Endothelial cell of umbilical vein (primary cell): Measurements from ENCODE around the gene WARS2. TPM values are rescaled to one million over a fixed set of nuclear protein-coding genes. Genes with fewer than 3 reads are reported as not detected.

Source experiments
- BruUV-seq: library from RNA; stranded (reverse); fragments of 400-500 nt; replicated peaks from 2 replicates; lab custom pipeline; 2021; lab: Mats Ljungman, UMichigan
- CTCF ChIA-PET: fragments of 300-600, 350-600 bp; sonication (Branson Sonifier 250); formaldehyde crosslinking; loops from one replicate; lab custom pipeline; 2021; ENCODE audit warnings: antibody characterized with exemption, inconsistent platforms; lab: Charles Lee
- POLR2A ChIA-PET: fragments of 300-600, 350-600 bp; sonication (Branson Sonifier 250); formaldehyde crosslinking; loops from one replicate; lab custom pipeline; 2021; ENCODE audit warnings: antibody characterized with exemption, inconsistent platforms; lab: Charles Lee
- DNase-seq: peaks from one replicate; pipeline ENCODE4 v3.0.0-alpha.2; 2011; ENCODE audit warnings: low read depth, low spot score
- FAIRE-seq: peaks from 2 replicates; lab custom pipeline; 2011; peaks lifted over from hg19 to GRCh38; lab: Jason Lieb, UNC
- H2AFZ ChIP-seq: 2 replicates; pipeline ENCODE4 v1.6.0; 2012; ENCODE audit warnings: low read depth, low read length, control low read depth, inconsistent platforms
- H3K27ac ChIP-seq: 2 replicates; pipeline ENCODE4 v1.5.1; 2011; ENCODE audit warnings: low read depth, mild to moderate bottlenecking, control low read depth, low read length, moderate library complexity; ENCODE audit not compliant: insufficient read depth
- H3K27me3 ChIP-seq, 2 experiments: 2 replicates each; pipeline versions ENCODE4 v1.6.0 to v1.6.1; 2011; ENCODE audit warnings: low read length in 2 of 2, mixed read lengths in 1 of 2; ENCODE audit not compliant: control insufficient read depth in 2 of 2, insufficient read depth in 2 of 2
- H3K36me3 ChIP-seq, 2 experiments: 2 replicates in 1 of 2; 3 replicates in 1 of 2; pipeline ENCODE4 v1.5.1; 2011; ENCODE audit warnings: low read length in 2 of 2, mild to moderate bottlenecking in 1 of 2, moderate library complexity in 1 of 2; ENCODE audit not compliant: control insufficient read depth in 2 of 2, insufficient read depth in 2 of 2; ENCODE audit errors: extremely low read depth in 1 of 2
- H3K4me1 ChIP-seq: 3 replicates; pipeline ENCODE4 v1.5.1; 2011; ENCODE audit warnings: mild to moderate bottlenecking, low read length; ENCODE audit not compliant: control insufficient read depth, insufficient read depth; ENCODE audit errors: extremely low read depth
- H3K4me2 ChIP-seq: 2 replicates; pipeline ENCODE4 v1.6.1; 2011; ENCODE audit warnings: low read length, control low read depth, mixed read lengths; ENCODE audit not compliant: insufficient read depth
- H3K4me3 ChIP-seq, 3 experiments: fragments of 200-600 bp in 1 of 3; sonication (generic), shearing (Covaris generic) in 1 of 3; replicated peaks in 1 of 3; 2 replicates each; pipeline ENCODE4 v1.5.1; 2011 to 2016; ENCODE audit warnings: control low read depth in 3 of 3, low read length in 3 of 3, mild to moderate bottlenecking in 2 of 3, inconsistent platforms in 1 of 3, low read depth in 1 of 3, moderate library complexity in 1 of 3; ENCODE audit not compliant: insufficient read depth in 1 of 3
- H3K79me2 ChIP-seq: 2 replicates; pipeline ENCODE4 v1.6.0; 2012; ENCODE audit warnings: low read length, inconsistent platforms; ENCODE audit not compliant: control insufficient read depth, insufficient read depth
- H3K9ac ChIP-seq: replicated peaks from 2 replicates; pipeline ENCODE3; 2011; ENCODE audit warnings: low read length, control low read depth; ENCODE audit not compliant: insufficient read depth; ENCODE audit errors: extremely low read depth
- H3K9me1 ChIP-seq: replicated peaks from 3 replicates; pipeline ENCODE4 v1.6.0; 2011; ENCODE audit warnings: mild to moderate bottlenecking, low read length; ENCODE audit not compliant: control insufficient read depth, insufficient read depth; ENCODE audit errors: extremely low read depth
- H3K9me3 ChIP-seq: replicated peaks from 2 replicates; pipeline ENCODE4 v1.5.1; 2012; ENCODE audit warnings: low read length, inconsistent platforms; ENCODE audit not compliant: control insufficient read depth, insufficient read depth
- H4K20me1 ChIP-seq: replicated peaks from 2 replicates; pipeline ENCODE3; 2011; ENCODE audit warnings: mild to moderate bottlenecking, low read length; ENCODE audit not compliant: control insufficient read depth, insufficient read depth; ENCODE audit errors: extremely low read depth
- CTCF ChIP-seq, 2 donors: IDR thresholded peaks; 1 replicate in 1 of 2; 2 replicates in 1 of 2; pipeline ENCODE4 v1.5.1; 2011; ENCODE audit warnings: low read length in 2 of 2, mild to moderate bottlenecking in 2 of 2, moderate library complexity in 2 of 2, control low read depth in 1 of 2, inconsistent platforms in 1 of 2, low read depth in 1 of 2; ENCODE audit not compliant: insufficient read depth in 1 of 2; ENCODE audit errors: extremely low read depth in 1 of 2
- EZH2 ChIP-seq: IDR thresholded peaks from 2 replicates; pipeline ENCODE4 v1.6.1; 2012; ENCODE audit warnings: borderline replicate concordance, low read depth, mild to moderate bottlenecking, moderate library complexity, low read length, inconsistent platforms; ENCODE audit not compliant: severe bottlenecking
- FOS ChIP-seq: IDR thresholded peaks from 2 replicates; pipeline ENCODE4 v1.6.1; 2011; ENCODE audit warnings: mild to moderate bottlenecking, low read length, moderate library complexity, borderline replicate concordance; ENCODE audit not compliant: insufficient read depth
- GATA2 ChIP-seq: IDR thresholded peaks from 2 replicates; pipeline ENCODE4 v1.7.0; 2011; ENCODE audit warnings: low read depth, mild to moderate bottlenecking, moderate library complexity, mixed read lengths, low read length; ENCODE audit not compliant: insufficient read length, insufficient read depth
- JUN ChIP-seq: IDR thresholded peaks from 2 replicates; pipeline ENCODE4 v1.6.1; 2011; ENCODE audit warnings: borderline replicate concordance, low read depth; ENCODE audit not compliant: insufficient read length, insufficient read depth
- MAX ChIP-seq: IDR thresholded peaks from 2 replicates; pipeline ENCODE4 v1.6.1; 2011; ENCODE audit not compliant: insufficient read depth, insufficient read length
- MYC ChIP-seq: IDR thresholded peaks from one replicate; pipeline ENCODE4 v1.6.1; 2011; ENCODE audit warnings: mild to moderate bottlenecking, low read depth, low read length
- POLR2A ChIP-seq: IDR thresholded peaks from 2 replicates; pipeline ENCODE4 v1.6.1; 2012; ENCODE audit warnings: low read depth, mild to moderate bottlenecking, control low read depth, low read length
- POLR2AphosphoS5 ChIP-seq: IDR thresholded peaks from 2 replicates; pipeline ENCODE4 v1.6.1; 2012; ENCODE audit warnings: low read depth, mild to moderate bottlenecking, control low read depth, low read length, moderate library complexity; ENCODE audit not compliant: insufficient read depth
- dilution Hi-C: fragments of 300-500 bp; cut with MboI; formaldehyde crosslinking; loops from one replicate; pipeline ENCODE4 v1.15.0; 2019; ENCODE audit warnings: low sequenced_read_pairs; ENCODE audit not compliant: extremely low pct_ligation_motif_present
- intact Hi-C: fragments of 100-400 bp; cut with micrococcal nuclease; formaldehyde crosslinking; loops from one replicate; pipeline ENCODE4 v1.10.0; 2022
- polyA plus RNA-seq, 4 experiments: library from polyadenylated mRNA; depleted of rRNA in 3 of 4; stranded (reverse) in 3 of 4; unstranded in 1 of 4; fragments of >200 nt; gene quantifications; 2 replicates each; pipeline versions ENCODE4 v1.2.1 to v1.2.3, GENCODE V29; 2011 to 2012; ENCODE audit warnings: missing spikeins in 1 of 4
- total RNA-seq: library from RNA; stranded (reverse); gene quantifications from 2 replicates; pipeline ENCODE4 v1.2.3, GENCODE V29; 2021

WARS2 gene
- total and polyA plus RNA-seq, 2 donors (not counting 3 experiments of a cell fraction or from before 2014, with no cell fraction given) = 5.9 to 11.8 TPM

- BruUV-seq = no TSS peak
- H3K4me1 ChIP-seq = no peaks in the 10 kb centered on the region
Observed at GRCh38 chr1:119079881-119080280, 60.6 kb downstream of the WARS2 start.

More at GRCh38 chr1:119079881-119080280, 60.6 kb downstream of the WARS2 start:
- H3K27ac ChIP-seq = no peak overlapping the region
- H3K79me2 ChIP-seq = no peaks in the 10 kb centered on the region
- FAIRE-seq = no peak
- dilution Hi-C loops (no loop called here), intact Hi-C loops (no loop called here)
- no peak overlapping the region for H2AFZ ChIP-seq
- H3K9ac ChIP-seq = no peak overlapping the region
- DNase-seq = no peak
- TF ChIP-seq CTCF (IDR thresholded peaks at IDR 0.05; ENCODE audit: extremely low read depth in 1 of 2, insufficient read depth in 1 of 2, low read depth in 1 of 2, low read length in 2 of 2) (no peak), JUN (no peak), MAX (no peak), MYC (no peak), POLR2AphosphoS5 (no peak), EZH2 (no peak), GATA2 (no peak), POLR2A (no peak), FOS (no peak)
- CTCF ChIA-PET = no interaction called here
- POLR2A ChIA-PET = no interaction called here
- no peak overlapping the region for H3K4me3 ChIP-seq
- H3K4me2 ChIP-seq = no peak overlapping the region
- no peaks in the 10 kb centered on the region for H3K9me1 ChIP-seq
- H4K20me1 ChIP-seq = no peaks in the 10 kb centered on the region
- no peaks in the 10 kb centered on the region for H3K27me3 ChIP-seq
- no peaks in the 10 kb centered on the region for H3K9me3 ChIP-seq
- H3K36me3 ChIP-seq = no peaks in the 10 kb centered on the region
